HG02870 (cell line): ENCODE data around the gene BRSK2.

Experiments used
- ATAC-seq: cut with Tn5 transposase; IDR thresholded peaks from one replicate; pipeline ENCODE4 v1.9.1; 2021; ENCODE audit warnings: mild to moderate bottlenecking, moderate library complexity; ENCODE audit not compliant: unreplicated experiment

Gene BRSK2

GRCh38 chr11:1394936-1395772 lies 5.4 kb downstream of the BRSK2 start:
- ATAC-seq: no peak

- ATAC-seq: no peak
Measured at GRCh38 chr11:1395773-1396374, 6.1 kb downstream of the BRSK2 start.

DNA sequence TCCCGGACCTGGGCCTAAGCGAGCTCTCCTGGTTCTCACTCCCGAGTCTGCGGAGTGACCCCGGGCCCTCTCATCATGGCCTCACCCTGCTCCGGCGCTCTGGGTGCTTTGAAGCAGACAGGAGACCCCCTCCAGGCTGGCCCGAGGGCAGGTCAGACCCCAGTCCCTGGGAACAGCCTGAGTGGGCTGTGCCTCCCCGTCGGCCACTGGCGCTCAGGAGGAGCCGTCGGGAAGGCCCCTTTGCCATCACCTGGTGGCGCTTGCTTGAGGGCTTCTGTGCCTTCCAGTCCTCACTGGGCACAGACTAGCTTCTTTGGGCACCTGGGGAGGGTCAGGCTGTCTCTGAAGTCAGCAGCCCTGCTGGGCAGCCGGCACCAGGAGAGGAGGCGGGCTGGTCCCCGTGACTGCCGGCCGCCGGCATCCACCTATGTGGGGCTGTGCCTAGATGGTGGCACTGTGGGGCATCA lies 6.7 kb downstream of the BRSK2 start:
- ATAC-seq: no peak

DNA sequence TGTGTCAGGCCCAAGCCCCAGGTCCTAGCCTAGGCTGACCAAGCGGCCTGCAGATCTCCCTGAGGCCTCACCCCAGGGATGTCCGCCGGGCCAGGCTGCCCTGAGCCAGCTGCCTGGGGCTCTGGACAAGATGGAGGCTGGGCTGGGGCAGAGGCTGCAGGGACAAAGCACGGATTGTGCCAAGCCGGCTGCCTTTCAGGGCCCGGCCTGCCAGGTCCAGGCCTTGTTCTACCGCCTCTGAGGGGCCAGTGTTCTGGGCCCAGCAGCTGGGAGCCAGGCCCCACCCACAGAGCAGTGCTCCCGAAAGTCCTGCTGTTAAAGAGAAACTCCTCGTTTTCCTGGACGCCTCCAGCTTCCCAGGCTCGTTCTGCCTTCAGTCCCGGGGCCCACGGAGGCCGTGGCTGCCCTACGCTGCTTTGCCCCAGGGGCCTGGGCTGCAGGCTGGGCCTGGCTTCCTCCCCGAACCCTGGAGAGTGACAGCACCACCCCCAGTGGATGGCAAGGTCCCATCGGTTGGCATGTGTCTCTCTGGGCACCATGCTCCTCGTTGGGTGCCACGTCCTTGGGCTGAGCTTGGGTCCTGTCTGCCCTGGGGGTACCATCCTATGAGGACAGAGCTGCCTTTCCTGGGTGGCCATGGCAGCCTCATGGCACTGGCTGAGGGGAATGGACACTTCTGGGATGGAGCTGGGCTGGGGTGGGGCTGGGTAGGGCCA lies 7.6 kb downstream of the BRSK2 start:
- ATAC-seq: no peak

GRCh38 chr11:1397862-1398527 lies 8.3 kb downstream of the BRSK2 start:
- no peak for ATAC-seq

GRCh38 chr11:1398528-1399235 lies 8.9 kb downstream of the BRSK2 start:
- no peak for ATAC-seq

DNA sequence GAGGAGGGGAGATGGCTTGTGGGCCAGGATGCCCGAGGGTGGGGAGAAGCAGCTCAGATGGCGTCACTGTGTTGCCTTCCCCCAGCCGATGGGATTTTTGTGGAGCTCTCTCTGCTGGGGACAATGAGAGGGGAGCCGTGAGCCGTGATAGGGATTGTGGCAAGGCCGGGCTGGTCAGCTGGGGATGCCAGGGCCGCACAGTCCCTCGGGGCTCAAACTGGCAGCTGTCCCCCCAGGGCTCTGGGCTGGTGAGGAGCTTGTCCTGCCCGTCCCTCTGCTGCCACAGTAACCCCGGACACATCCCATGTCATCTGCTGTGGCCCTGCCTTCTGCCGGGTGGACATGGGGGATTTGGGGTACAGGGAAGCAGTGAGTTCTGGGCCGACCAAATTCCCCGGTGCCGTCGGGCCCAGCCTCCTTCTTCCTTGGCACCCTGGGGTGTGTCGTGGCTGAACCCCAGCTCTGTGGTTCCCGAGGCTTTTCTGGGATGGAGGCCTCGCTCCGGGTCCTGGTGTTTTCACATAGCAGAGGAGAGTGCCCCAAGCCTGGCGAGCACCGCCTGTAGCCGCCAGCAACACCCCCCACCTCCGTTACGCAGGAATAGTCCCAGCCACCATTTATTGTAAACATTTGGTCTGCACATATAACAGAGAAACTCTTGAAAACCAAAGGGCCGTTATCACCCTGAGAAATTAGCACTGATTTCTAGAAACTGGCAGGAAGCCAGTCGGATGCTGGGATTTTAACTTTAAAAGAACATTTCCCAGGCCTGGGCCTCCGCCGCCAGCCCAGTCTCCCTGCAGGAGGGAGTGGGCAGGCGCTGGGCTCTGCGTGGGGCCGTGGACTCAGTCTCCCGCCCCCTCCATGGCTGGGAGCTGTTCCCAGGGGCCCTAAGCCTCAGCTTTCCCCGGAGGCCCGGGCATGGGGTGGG lies 9.9 kb downstream of the BRSK2 start:
- ATAC-seq: no peak

DNA sequence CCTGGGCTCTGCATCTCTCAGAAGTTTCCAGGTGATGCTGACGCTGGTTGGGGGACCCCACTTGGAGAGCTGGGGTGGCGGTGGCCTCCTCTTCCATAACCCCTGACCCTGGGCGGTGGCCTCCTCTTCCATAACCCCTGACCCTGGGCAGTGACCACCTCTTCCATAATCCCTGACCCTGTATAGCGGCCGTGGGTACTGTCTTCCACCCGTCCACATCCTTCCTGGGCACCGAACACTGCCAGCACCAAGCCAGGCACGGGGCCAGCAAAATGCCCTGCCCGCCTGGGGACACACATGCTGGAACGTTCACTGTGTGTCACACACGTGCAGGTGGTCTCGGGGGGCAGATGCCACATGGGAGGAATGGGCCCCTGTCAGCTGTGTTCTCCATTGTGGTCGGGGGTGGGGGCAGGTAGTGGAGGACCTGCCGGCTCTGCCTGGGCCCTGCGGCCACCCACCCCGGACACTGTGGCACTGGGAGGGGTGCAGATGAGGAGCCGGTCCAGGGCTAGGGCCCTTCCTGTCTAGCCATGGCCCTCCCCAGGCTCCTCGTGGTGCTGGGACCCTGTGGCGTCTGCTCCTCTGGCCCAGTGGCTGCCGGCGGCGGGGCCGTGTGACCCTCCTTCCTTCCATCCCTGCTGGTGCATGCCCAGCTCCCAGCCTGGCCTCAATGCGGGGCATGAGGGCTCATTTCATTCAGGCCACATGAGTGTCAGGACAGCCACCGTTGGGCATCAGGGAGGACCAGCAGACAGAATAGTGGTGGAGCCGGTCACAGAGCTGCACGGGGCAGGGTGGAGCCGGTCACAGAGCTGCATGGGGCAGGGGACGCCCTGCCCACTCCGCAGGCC lies 10.8 kb downstream of the BRSK2 start:
- no peak for ATAC-seq

DNA sequence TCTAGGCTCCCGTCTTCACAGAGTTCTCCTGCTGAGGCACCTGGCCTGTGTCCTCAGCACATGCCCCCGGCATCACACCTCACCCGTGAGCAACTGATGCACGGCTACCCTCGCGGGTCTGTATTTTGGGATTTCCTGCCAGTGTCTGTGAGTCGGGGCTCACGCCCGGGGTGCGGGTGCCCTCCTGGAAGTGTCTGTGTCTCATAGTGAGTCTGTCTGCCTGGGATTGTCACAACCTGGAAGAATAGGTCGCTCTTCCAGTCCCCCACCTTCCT lies 11.4 kb downstream of the BRSK2 start:
- no peak for ATAC-seq

GRCh38 chr11:1401656-1402221 lies 12.0 kb downstream of the BRSK2 start:
- no peak for ATAC-seq

DNA sequence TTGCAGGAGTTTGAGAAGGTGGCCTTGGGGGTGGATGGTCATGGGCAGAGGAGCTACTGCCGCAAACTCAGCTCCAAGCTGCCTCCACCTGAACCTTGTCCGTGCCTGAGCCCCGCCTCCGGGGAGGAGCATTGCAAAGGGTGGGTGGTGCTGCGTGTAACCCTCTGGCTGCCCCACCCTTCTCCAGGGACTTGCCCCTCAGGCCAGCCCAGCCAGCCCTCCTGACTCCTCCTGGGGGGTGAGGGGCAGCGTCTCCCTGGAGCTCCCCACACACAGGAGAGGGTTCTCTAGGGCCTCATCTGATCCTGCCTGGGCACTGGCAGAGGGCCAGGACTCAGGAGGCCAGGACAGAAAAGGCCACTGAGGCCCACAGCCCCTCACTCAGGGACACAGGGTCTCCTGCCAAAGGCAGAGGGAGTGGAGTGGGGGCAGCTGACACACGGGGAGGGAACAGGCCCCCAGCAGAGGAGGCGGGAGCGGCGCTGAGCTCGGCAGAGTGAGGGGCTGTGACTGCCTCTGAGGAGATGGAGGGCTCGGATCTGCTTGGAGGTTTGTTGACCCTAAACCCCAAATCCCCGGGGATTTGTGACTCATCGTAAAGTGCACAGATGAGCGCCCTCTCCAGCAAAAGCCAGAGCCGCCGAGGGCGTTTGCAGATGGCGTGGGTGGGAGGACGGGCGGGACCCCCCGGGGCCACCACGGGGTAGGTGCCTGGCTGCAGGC lies 12.8 kb downstream of the BRSK2 start:
- ATAC-seq: no peak

DNA sequence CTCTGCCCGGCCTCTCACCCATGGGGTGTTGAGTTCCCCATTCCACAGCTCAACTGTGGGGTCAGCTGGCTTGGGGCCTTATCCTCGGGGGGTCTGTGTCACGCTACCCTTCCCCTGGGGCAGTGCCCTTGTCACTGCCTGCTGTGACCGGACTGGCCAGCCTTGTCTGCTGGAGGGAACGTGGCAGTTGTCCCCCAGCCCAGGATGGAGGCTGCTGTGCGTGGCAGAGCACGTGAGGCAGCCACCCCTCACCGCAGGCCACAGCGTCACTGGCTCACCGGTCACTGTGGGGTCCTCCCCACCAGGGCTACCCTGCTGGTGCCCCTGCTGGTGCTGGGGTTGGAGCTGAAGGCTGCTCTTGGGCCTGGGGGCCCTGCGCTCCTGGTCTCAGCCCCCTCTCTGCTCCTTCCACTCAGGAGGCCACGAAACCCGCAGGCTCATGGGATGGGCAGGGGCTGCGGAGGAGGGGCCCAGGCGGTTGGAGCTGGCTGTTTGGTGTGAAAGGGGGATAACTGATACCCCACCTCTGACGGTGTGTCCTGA lies 13.4 kb downstream of the BRSK2 start:
- ATAC-seq: no peak

GRCh38 chr11:1403721-1404460 lies 14.2 kb downstream of the BRSK2 start:
- ATAC-seq: no peak

- no peak for ATAC-seq
Measured at GRCh38 chr11:1404461-1405185, 14.9 kb downstream of the BRSK2 start.

DNA sequence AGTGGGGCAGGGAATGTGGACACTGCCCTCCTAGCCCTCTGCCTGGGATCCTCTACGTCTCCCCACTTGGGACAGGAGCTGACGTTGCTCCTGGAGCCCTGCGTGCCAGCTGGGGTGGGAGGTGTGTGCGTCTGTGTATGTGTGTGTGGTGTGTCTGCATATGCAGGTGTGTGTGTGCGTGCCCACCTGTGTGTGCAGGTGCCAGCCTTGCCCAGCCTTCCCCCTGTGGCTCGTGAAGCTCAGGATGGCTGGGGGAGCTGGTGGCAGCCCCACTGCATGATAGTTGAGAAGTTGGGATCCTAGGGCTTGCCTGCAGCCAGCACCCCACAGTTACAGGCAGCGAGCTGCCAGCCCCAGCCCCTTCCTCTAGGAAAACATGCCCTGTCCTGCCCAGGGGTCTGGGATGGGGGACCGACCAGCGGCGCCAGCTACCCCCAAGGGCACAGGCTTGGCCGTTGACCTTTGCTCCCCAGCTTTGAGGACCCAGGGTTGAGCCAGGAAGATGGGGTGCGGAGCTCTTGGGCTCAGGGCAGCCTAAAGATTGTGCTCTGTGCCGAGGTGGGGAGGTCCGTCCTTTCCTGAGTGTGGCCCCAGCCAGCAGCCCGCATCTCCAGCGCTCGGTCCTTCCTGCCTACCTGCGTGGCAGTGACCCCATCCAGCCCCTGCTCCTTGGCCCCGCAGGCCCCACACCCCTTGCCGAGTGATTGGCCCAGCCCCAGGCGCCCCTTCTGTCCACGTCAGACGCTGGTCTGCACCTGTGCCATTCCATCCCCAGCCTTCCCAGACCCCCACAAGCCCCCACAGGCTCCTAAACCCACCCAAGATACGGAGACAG lies 15.7 kb downstream of the BRSK2 start:
- ATAC-seq: no peak
